NCI-H187 (cell line): Measurements from ENCODE around the gene C3orf20.
"Not testable (repeated sequence)": the region's sequence is repeated elsewhere in the genome, so short reads cannot be mapped to it uniquely, and the experiment has no call there.

Experiments used
- DNase-seq, 2 experiments: peaks; one replicate each; lab custom pipeline; 2025; lab: John Stamatoyannopoulos, UW

C3orf20 gene

DNA sequence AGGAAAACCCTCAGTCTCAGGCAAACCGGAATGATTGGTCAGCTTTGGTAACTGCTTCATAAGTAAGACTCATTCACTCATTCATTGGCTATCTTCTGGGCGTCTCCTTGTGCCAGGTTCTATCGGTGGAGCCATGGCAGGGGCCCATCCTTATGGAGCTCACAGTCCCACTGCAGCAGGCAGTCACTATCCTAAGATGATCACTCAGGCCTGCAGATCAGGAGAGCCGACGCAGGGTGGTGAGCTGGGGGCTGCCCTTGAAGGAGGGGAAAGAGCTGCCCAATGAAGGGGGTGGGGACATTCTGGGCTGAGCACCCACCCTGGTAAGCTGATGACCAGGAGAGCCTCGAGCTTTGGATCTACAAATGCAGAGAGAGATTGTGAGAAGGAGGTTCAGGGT lies 123.3 kb downstream of the C3orf20 start:
- DNase-seq = no peak

DNA sequence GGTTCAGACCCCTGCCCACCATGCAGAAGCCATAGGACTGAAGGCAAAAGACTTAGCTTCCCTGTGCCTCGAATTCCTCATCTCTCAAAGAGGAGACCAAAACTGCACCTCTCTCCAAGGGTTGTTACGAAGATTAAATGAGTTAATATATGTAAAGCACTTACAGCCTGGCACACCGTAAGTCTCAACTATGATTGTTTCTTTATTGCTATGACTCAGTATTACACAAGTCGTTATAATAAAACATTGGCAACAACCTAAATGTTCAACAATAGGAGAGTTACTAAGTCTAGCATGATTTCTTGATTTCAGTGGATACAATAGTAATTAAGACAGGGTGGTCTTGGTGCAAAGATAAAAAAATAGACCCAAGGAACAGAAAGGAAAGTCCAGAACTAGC lies 124.2 kb downstream of the C3orf20 start:
- DNase-seq = no peak

DNA sequence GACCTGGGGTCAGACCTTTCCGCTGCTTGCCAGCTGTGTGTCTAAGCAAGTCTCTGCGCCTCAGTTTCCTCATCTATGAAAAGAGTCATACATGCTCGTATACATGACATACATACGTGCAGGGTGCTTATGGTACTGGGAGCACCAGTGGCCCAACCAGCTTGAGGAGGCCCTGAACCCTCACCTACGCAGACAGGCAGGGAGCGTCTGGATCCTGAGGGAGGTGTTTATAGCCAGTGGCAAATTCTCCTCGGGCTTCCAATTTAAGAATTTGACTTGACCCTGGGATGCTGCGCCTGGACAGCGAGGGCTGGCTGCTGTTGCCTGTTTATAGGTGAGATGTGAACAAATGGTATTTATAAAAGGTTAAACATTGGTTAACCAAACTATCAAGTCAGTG lies 126.1 kb downstream of the C3orf20 start:
- no peak for DNase-seq

DNA sequence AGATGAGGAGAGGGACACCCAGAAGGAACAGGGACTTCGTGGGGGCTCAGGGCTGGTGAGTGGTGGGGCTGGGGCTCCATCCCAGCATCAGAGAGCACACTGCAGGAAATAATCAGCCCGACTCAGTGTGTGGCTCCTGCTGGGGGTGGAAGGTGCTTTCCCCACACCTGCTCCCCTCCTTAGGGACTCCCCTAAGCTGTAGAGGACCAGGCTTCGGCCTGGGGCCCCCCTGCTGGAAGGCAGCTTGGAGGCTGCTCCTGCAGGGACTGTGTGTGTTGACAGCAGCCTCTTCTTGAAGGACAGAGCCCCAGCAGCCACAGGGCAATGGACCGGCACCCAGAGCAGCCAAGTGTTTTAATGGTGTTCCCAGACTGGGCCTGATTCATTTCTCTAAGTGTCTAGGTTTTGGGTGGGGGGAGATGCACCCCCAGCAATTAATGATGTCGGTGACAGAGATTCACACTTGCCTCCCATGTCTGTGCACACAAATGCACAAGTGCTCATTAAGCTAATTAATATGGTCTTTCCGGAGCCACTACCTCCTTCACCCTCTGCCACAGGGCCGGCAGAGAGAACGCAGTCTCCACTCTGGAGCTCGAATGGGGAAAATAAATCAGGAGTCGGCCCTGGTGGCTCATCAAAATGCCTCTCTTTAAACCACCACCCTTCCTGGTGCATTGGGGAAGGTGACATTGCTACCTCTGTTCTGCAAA lies 126.9 kb downstream of the C3orf20 start:
- DNase-seq = no peak

DNA sequence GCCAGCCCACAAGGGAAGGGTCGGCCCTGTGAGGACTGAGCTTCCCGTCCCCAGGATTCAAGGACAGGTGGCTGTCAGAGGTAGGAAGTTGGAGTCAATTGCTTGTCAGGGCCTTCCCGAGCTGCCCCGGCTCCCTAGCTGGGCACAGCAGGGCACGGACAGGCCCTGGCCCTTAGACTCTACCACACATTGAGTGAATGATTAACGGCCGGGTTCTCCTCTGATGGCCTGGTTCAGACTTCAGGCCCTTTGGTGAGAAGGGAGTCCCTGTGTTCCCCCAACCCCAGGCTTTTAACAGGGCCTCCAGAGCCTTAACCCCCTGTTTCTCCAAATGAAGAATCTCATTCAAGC lies 127.4 kb downstream of the C3orf20 start:
- no peak for DNase-seq

DNA sequence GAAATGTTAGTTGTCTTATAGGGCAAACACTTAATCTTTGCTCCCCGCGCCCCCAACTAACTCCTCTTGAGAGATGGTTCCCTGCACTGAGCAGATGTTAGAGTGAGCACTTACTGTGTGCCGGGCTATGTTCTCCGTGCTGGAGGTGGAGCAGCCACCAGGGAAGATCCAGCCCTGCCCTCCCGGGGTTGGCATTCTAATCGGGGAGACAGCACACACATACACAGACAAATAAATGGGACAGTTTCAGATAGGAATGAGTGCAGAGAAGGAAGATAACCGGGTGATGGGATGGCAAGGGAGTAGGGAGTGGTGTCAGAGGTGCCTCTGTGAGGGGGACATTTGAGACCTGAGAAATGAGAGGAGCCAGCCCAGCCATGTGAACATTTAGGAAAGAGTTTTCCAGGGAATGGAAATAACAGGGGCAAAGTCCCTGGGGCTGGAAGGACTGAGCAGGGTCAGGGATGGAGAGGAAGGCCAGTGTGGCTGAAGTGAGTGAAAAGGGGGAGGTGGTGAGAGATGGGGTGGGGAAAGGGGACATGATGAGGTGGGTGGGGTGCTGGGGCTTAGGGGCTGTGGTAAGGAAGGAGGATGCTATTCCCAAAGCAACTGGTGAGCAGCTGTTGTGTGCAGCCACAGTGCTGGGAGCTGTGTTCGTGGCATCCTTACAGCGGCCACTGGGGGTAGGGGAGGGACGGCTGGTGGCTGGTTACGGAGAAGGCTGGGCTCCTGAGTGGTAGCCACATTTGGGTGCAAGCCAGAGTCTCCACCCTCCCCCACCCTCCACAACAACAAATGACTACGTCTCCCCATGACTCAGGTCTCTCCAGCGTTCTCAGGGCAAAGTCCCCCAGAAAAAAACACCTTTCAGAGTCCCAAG lies 128.4 kb downstream of the C3orf20 start:
- DNase-seq = no peak

DNA sequence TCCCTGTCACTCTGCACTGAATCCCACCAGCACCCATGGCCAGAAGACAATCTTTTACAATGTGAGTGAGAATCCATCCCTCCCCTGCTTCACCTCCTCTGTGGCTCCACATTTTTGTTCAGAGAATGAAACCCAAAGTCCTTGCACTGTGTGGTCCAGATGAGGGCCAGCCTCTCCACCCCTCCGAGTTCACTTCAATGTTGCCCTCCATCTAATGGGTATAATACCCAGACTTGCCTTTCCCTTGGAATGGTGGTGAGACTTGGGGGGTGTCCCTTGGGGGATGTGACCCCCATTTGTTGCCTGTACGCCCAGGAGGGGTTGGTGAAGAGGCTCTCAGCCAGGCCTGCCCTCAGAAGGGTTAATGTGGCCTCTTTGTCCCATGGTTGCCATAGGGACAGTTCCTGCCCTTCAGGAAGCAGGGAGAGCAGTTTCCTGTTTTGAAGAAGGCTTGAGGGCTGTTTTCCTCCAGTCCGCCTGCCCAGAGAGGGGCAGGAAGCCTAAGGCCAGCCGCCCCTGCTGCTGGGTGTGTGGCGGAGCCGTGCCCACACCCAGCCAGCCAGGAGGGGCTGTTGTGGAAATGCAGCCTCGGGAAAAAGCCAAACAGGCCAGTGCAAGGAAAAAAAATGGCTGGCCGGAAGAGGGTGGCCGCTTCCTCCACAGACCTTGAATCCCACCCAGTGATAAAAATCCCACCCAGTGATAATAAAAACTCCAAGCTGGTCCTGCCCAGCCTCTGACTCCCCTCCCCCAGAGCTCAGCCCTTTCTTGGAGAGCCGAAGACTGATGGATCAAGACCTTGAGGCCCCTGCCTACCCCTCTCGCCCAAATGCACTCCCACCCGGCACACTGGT lies 129.3 kb downstream of the C3orf20 start:
- DNase-seq = no peak

DNA sequence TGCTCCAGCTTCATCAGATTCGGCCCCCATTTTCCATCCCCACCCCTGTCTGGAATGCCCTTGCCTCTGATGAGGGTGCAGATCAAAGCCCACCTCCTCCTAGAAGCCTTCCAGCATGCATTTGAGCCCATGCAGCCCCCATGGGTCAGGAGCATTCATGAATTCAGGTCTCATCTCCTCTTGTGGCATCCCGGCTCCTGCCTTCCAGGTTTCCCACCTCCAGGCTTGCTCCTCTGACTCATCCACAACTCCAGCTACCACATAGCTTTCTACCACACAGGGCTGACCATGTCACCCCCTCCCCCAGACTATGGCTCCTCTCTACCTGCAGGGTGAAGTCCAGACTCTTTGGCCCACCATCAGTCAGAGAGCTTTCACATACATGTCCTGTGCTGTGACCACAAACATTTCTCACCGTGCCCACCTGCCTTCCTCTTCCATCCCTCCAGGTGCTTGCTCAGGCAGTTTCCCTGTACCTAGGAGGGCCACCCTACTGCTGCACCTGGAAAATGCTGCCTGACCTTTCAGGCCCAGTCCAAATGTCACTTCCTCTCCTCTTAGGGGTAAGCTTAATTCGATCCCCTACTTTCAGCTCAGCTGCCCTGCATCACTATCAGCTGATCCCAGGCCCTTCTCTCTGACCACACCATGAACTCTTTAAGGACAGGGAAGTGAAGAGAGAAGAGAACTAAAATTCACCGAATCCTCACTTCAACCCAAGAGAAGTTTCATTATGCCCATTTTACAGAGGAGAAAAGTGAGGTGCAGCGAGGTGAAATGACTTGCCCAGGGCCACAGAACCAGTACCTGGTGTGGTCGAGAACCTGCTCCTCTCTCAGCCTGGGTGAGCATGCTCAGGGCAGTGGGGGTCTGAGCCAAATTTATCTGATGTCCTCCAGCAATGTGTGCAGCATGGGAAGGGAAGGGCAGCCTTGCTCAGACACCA lies 130.2 kb downstream of the C3orf20 start:
- DNase-seq = no peak

DNA sequence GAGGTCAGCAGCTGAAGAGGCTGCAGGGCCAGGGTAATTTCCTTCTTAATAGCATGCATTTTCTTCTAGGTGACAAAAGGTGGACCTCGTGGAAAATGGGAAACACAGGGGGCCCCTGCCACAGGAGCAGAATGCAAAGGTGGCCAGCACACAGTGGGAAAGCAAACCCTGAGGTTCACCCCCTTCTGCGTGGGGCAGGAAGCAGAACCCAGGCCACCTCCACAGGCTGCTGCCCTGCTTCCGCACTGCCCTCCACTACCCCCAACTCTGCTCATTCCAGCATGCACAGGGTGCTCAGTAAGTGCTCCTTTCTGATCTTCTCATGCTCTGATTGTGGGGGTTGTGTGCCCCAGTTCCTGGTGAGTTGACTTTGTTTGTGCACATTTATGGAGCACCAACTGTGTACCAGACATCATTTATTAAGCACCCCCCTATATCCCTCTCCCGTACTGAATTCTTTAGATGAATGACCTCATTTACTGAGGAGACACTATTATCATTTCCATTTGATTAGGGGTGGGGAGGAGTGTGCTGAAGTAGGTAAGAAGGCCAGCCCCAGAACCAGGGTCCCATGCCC lies 131.1 kb downstream of the C3orf20 start:
- no peak for DNase-seq

DNA sequence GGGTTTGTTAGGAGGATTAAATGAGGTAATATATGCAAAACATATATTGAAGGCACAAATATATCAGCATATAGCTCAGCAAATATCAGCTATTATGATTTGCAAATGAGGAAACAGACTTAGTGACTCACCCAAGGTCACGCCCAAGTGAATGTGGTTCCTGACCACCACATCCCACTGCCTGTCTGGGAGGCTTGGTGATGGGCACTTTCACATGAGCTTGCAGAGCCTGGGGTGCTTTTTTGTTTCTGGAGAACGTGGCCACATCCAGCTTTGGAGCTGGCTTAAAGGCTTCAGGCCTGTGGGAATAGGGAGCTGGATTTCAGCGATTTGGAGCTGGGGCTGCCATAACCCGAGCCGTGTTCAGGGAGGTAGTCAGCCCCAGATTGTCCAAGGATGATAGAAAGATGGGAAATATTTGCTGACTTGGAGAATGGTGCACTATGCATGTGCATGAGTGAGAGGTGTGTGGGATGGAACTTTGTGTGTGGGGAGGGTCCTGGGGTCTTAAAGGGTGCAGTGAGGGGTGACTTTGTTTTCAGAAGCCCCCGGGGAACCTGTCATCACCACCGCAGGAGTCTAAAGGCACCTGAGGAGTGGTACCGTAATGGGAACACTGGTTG lies 131.8 kb downstream of the C3orf20 start:
- DNase-seq = no peak

DNA sequence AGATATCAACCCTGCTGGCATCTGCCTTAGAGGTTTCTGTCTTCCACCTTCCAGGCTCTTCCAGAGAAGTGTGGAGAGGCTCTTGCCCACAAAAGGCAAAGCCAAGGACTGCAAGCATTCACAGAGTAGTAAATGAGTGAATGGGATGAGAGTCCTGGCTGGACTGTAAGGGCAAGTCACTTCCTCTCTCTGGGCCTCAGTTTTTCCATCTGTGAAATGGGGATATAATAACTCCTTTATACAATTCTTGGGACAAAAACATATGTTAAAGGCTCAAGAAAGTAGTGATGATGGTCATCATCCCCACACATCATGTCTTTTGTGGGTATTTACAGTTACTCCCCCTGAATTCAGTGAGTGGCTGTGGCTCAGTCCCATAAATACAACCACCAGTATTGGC lies 133.1 kb downstream of the C3orf20 start:
- DNase-seq = no peak

DNA sequence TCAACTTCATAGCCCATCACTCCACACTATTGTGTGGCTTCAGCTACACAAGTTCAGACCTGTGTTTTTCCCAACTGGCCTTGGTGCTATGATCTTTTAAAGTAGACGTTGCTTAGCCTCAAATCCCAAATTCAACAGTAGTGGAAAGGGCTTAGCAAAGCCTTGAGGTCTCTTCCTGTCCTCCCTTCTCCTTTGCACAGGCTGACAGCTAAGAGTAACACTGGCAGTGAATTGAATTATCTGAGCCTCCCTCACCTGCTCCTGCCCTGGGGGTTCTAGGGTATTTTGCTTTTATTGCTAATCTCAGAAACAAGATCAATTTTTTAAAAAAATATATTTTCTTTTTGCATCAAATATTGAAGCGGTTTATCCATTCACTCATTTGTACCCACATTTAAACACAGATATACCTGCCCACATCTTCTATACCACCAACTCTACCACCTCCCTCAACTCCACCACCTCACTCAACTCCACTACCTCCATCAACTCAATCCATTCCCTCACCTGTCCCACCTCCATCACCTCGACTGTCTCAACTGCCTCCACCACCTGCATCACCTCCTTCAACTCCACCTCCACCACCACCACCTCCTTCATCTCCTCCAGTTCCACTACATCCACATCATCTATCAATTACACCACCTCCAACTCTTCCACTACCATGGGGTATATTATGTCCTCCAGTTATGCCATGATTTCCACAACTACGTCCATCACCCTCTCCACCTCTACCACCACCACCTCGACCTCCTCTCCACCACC lies 133.7 kb downstream of the C3orf20 start:
- no peak for DNase-seq

DNA sequence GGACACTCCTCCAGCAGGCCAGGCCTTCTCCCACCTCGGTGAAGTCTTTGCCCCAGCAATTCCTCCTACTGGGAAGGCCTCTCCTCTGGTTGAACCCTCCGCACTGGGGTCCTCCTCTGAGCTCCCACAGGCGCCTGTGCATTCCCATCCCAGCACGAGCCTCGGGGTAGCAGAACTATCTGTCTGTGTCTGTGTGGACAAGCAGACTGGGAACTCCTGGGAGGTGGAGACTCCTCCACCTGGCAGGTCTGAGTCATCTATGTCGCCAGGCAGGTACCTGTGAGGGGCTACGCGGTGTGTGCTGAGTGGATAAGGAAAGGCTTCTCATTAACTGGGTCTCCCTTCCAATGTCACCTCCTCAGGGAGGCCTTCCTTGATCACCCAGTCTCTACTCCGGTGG lies 134.7 kb downstream of the C3orf20 start:
- not testable (repeated sequence) for DNase-seq

DNA sequence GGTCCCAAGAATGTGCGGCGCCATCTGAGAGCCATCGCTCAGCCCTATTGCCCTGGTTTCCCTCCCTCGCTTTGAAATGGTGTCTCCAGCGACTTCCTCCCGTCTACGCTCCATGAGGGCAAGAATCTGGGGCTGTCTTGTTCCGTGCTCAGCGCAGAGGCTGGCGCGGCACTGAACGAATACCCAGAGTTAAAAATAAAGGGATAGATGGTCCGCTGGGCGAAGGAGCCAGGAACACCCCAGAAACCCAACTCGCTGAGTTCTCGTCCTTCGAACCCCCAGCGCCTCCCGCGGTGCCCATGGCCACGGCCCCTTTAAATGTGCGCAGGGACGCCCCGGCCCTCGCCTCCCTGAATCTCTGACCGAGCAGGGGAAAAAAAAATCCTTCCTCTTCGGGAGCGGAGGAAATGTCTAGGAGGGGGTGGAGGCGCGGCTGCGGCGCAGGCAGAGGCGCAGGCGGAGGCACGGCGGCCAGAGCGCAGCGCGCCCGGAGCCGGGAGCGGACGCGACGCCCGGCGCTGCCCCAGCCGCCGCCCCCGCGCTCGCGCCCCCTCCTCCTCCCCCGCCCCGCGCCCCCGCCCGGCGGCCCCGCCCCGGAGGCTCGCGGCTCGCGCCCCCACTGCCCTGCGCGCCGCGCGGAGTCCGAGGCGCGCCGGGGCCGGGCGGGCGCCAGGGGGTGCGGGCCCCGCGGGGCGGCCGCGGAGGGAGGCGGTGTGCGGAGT lies 135.3 kb downstream of the C3orf20 start:
- no peak for DNase-seq

DNA sequence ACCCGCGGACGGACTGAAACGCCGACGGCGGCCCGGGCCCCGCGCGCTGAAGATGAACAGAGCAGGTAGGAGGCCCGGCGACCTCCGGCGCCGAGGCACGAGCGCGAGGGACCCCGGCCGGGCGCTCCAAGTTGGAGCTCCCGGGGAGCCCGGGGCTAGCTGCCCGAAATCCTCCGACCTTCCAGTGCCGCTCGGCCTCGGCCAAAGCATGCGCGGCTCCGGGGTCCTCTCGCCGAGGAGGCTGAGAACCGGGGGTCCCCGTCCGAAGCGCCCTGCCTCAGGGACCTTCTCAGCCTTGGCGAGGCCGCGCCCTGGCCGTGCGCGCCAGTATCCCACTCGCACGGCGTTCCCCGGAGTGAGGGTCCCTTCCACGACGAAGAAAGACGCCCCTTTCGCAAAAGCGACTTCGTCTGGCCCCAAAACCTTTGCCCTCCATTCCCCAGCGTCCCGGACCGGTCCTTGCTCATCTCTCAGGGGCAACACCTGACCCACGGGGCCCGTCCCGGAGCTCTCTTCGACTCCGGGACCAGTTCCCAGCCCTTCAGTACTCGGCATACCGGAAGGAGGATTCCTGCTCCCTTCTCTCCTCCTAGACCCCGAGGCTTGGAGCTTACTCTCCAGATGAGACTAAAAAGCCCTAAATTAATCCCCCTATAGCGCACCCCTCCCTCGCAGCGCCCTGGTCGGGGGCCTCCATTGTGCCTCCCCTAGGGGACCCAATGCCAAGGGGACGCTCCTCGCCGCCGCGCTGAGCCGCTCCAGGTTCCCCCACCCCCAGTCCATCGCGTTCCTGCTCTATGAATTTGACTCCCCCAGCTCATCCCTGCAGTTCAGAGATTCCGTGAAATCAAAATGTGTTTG lies 136.1 kb downstream of the C3orf20 start:
- DNase-seq = no peak

DNA sequence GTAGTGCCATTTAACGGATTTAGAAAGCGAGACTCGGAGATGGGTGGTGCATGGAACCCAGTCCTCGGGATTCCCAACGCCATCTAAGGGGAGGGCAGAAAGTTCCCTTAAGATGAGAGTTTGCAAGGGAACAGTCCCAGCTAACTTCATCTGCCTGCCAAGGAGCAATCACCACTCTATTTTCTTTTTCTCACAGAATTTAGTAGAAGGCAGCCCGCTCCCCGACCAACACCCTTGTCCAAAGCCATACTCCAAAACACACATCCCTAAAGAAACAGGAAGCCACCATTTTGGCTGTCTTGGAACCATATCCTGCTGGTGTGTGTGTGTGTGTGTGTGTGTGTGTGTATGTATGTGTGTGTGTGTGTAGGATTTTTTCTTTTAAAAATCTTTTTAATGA lies 136.7 kb downstream of the C3orf20 start:
- DNase-seq = no peak

DNA sequence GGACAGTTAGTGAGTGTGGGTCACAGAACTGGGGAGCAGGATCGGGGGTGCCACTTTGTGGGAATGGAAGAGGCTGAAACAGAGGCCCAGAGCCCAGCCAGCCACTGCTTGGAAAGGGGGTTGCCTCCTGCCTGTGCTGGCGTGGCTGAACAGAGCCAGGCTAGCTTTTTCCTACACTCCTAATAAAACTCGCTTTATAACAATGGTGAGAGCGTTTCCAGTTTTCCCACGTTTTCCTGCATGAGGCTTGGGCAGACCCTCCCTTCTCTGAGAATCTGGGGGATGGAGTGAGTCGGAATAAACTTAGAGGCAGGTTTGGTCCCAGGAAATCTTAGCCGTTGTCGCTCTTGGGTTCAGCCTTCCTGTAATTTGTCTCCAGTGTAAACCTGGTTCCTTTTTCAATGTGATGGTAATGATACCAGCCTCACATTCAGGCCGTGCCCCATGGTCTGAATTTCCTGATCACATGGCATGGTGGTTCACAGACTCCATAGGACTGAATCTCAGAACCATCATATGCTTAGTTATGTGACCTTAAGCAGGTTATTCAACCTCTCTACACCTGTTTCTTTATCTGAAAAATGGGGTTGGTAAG lies 137.4 kb downstream of the C3orf20 start:
- no peak for DNase-seq

DNA sequence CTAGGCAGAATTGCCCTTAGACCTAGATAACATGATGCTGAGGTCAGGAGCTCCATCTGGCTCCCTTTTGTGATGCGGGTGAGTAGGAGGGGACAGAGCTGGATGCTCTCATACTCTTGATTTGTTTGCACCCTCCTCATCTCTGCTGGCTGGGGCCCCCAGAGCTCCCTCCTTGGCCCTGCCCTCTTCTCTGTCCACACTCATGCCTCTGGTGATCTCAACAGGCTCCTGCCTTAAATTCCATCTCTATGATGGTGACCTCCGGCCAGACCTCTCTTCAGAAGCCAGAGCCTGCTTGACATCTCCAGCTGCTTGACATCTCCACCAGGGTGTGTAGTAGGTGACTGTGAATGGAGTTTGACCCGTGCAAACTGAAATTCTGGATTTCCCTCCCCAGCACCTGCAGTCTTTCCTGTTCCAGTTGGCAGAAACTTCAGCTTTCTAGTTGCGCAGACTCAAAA lies 139.5 kb downstream of the C3orf20 start:
- DNase-seq = no peak
